Measurements from ENCODE around the gene PCBP3. TPM values are rescaled to one million over a fixed set of nuclear protein-coding genes. Genes with fewer than 3 reads are reported as not detected.

PCBP3 gene
- total and polyA plus RNA-seq, 2 of the 8 experiments (the other 6 are each of a cell fraction or from before 2014, with no cell fraction given): 3.5 to 6.3 TPM

GRCh38 chr21:45834026-45834715 is 190.6 kb downstream of the PCBP3 start:
- no peaks in the 10 kb centered on the region for H3K79me2 ChIP-seq (ENCODE audit: control insufficient read depth in 1 of 2, insufficient read depth in 2 of 2, low read length in 2 of 2)
- H3K27me3 ChIP-seq (replicated peaks in 1 of 4; ENCODE audit: control insufficient read depth in 3 of 4, extremely low read depth in 1 of 4, insufficient read depth in 3 of 4, low read length in 3 of 4): no peaks in the 10 kb centered on the region
- ChIA-PET CTCF (ENCODE audit: partially characterized antibody) (interaction anchor here (1.6 to 4.0 kb wide), 3 partner anchors 13 to 46 kb away, joined by 3 to 17 read pairs (median 14); no protein-coding TSS in a partner anchor), POLR2A (ENCODE audit: partially characterized antibody) (interaction anchor here (1.2 kb wide), 1 partner anchor 12 kb away, joined by 3 read pairs; no protein-coding TSS in a partner anchor)
- no peak overlapping the region for H3K27ac ChIP-seq (ENCODE audit: low read depth, low read length)
- H3K4ac ChIP-seq (replicated peaks; ENCODE audit: insufficient read length, low read depth, low read length): peak overlapping the region; percentile 44
- H3K9ac ChIP-seq (replicated peaks in 1 of 4; ENCODE audit: extremely low read depth in 1 of 4, low read depth in 3 of 4, low read length in 3 of 4): no peak overlapping the region
- no peak overlapping the region for H2BK5ac ChIP-seq (ENCODE audit: low read depth, low read length)
- no peaks in the 10 kb centered on the region for H4K20me1 ChIP-seq (replicated peaks in 1 of 2; ENCODE audit: control insufficient read depth in 1 of 2, insufficient read depth in 2 of 2, low read length in 2 of 2)
- WGBS, 2 experiments (ENCODE audit: extremely low coverage in 1 of 2, insufficient coverage in 1 of 2, insufficient read length in 1 of 2, insufficient replicate concordance in 2 of 2, low coverage in 1 of 2, low lambda C conversion rate in 2 of 2, missing lambda C conversion rate in 1 of 2): 91% methylated on average over 21 of the region's 24 CpGs; no CpG with 5 or more reads in 1 of the 2 experiments
- H4K91ac ChIP-seq (replicated peaks; ENCODE audit: insufficient read length, low read length): no peak overlapping the region
- H4K5ac ChIP-seq (ENCODE audit: insufficient read length, low read depth, low read length): no peak overlapping the region
- H2BK15ac ChIP-seq (ENCODE audit: low read length): no peak overlapping the region
- H3K14ac ChIP-seq (ENCODE audit: insufficient read length): no peak overlapping the region
- no peak overlapping the region for H2BK12ac ChIP-seq (ENCODE audit: low read depth, low read length)
- peaks cover 0 to 2% (median 0%) of the 10 kb centered on the region in 4 experiments; a peak in 1 of 7 replicates for H3K4me1 ChIP-seq (replicated peaks in 1 of 4; ENCODE audit: control insufficient read depth in 3 of 4, insufficient read depth in 4 of 4, low read length in 3 of 4)
- no peak overlapping the region for H3K23ac ChIP-seq (ENCODE audit: insufficient read length)
- no peak overlapping the region for H2BK120ac ChIP-seq (replicated peaks; ENCODE audit: low read depth, low read length)
- no peak overlapping the region for H3K18ac ChIP-seq (ENCODE audit: extremely low read depth, low read length)
- H4K8ac ChIP-seq (ENCODE audit: extremely low read depth, insufficient read depth, low read length): no peak overlapping the region
- no peak overlapping the region for H2AK5ac ChIP-seq (ENCODE audit: low read depth, low read length)
- no peak overlapping the region for H3K4me3 ChIP-seq (ENCODE audit: extremely low read depth in 1 of 4, insufficient read depth in 2 of 4, low read depth in 3 of 4, low read length in 4 of 4)
- peaks cover 3% of the 10 kb centered on the region; the same call in 1 of the 2 replicates for H3K79me1 ChIP-seq (ENCODE audit: low read depth, low read length)
- no peak overlapping the region for H3K4me2 ChIP-seq (ENCODE audit: insufficient read depth in 1 of 2, low read depth in 2 of 2, low read length in 2 of 2)
- H3K56ac ChIP-seq (replicated peaks; ENCODE audit: insufficient read length, low read depth, low read length): no peak overlapping the region
- no peak overlapping the region for H2AFZ ChIP-seq (ENCODE audit: low read length)
- no peak overlapping the region for H2BK20ac ChIP-seq (ENCODE audit: low read length)
- H3K9me3 ChIP-seq (ENCODE audit: insufficient read depth in 2 of 2, low read depth in 1 of 2, low read length in 1 of 2): no peaks in the 10 kb centered on the region
- no peaks in the 10 kb centered on the region for H3K36me3 ChIP-seq (ENCODE audit: control insufficient read depth in 2 of 4, insufficient read depth in 4 of 4, low read length in 3 of 4)
- FAIRE-seq (no peak), DNase-seq (ENCODE audit: low read depth in 1 of 2, low spot score in 2 of 2) (no peak)
- H3K23me2 ChIP-seq (ENCODE audit: low read depth, low read length): no peaks in the 10 kb centered on the region
- TF ChIP-seq SRF (IDR thresholded peaks at IDR 0.05; ENCODE audit: low read depth, low read length) (no peak), SAP30 (IDR thresholded peaks at IDR 0.05; ENCODE audit: insufficient read depth, insufficient replicate concordance, low read length) (no peak), ZNF274 (IDR thresholded peaks at IDR 0.05; ENCODE audit: borderline replicate concordance, extremely low read depth, low read length) (no peak), HDAC2 (IDR thresholded peaks at IDR 0.05; ENCODE audit: borderline replicate concordance in 1 of 2, low read depth in 2 of 2, low read length in 2 of 2) (no peak), BACH1 (IDR thresholded peaks at IDR 0.05; ENCODE audit: low read length) (no peak), EZH2 (IDR thresholded peaks at IDR 0.05; ENCODE audit: low read depth, low read length, severe bottlenecking) (no peak), PHF8 (conservative IDR thresholded peaks at IDR 0.05; ENCODE audit: low read depth, low read length) (no peak), CREB1 (IDR thresholded peaks at IDR 0.05) (no peak), SP1 (IDR thresholded peaks at IDR 0.05; ENCODE audit: low read depth, low read length) (no peak), NRF1 (IDR thresholded peaks at IDR 0.05; ENCODE audit: low read depth, low read length) (no peak), JUN (IDR thresholded peaks at IDR 0.05; ENCODE audit: low read depth, low read length) (no peak)
- TF ChIP-seq, protein P1, sequence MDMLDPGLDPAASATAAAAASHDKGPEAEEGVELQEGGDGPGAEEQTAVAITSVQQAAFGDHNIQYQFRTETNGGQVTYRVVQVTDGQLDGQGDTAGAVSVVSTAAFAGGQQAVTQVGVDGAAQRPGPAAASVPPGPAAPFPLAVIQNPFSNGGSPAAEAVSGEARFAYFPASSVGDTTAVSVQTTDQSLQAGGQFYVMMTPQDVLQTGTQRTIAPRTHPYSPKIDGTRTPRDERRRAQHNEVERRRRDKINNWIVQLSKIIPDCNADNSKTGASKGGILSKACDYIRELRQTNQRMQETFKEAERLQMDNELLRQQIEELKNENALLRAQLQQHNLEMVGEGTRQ (IDR thresholded peaks at IDR 0.05; ENCODE audit: low read length): no peak
